GM12873 (cell line): ENCODE measurements around the gene SGIP1.
A peak's percentile ranks its signal among the peaks of the same experiment; 100 is the strongest.

Experiments used
- TF ChIP-seq, protein P1 (sequence below): IDR thresholded peaks from 2 replicates; pipeline ENCODE4 v1.5.1; 2012; ENCODE audit warnings: low read depth, mild to moderate bottlenecking, moderate library complexity, low read length, control low read depth; ENCODE audit not compliant: insufficient read depth; ENCODE audit errors: missing control alignments

SGIP1 gene

GRCh38 chr1:66495495-66495894, 38.5 kb upstream of the SGIP1 start:
- TF ChIP-seq, protein P1, sequence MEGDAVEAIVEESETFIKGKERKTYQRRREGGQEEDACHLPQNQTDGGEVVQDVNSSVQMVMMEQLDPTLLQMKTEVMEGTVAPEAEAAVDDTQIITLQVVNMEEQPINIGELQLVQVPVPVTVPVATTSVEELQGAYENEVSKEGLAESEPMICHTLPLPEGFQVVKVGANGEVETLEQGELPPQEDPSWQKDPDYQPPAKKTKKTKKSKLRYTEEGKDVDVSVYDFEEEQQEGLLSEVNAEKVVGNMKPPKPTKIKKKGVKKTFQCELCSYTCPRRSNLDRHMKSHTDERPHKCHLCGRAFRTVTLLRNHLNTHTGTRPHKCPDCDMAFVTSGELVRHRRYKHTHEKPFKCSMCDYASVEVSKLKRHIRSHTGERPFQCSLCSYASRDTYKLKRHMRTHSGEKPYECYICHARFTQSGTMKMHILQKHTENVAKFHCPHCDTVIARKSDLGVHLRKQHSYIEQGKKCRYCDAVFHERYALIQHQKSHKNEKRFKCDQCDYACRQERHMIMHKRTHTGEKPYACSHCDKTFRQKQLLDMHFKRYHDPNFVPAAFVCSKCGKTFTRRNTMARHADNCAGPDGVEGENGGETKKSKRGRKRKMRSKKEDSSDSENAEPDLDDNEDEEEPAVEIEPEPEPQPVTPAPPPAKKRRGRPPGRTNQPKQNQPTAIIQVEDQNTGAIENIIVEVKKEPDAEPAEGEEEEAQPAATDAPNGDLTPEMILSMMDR: no peak

DNA sequence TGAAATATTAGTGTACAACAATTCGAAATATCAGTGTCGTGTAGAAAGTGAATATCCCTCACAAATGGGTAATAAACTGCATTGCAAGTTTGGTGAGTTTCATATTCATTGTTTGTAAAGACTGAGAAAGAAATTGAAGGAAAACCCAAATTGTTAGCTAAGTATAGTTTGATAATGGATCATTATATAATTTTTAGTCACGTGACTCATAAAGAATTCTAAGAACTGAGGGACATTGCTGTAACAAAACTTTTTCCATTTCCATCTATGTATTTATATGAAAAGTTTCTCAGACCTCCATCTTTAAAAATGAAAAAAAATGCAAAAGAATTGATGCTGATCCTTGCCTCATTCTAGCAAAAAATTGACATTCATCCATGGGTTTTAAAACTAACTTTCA, 36.0 kb upstream of the SGIP1 start:
- TF ChIP-seq, protein P1: no peak

- TF ChIP-seq, protein P1: no peak
These were observed 33.7 kb upstream of the SGIP1 start for GRCh38 chr1:66500301-66500700.

- TF ChIP-seq, protein P1: no peak
These were observed 31.9 kb upstream of the SGIP1 start for GRCh38 chr1:66502086-66502485.

GRCh38 chr1:66503841-66504470, 30.0 kb upstream of the SGIP1 start:
- TF ChIP-seq, protein P1: peak; percentile 76

DNA sequence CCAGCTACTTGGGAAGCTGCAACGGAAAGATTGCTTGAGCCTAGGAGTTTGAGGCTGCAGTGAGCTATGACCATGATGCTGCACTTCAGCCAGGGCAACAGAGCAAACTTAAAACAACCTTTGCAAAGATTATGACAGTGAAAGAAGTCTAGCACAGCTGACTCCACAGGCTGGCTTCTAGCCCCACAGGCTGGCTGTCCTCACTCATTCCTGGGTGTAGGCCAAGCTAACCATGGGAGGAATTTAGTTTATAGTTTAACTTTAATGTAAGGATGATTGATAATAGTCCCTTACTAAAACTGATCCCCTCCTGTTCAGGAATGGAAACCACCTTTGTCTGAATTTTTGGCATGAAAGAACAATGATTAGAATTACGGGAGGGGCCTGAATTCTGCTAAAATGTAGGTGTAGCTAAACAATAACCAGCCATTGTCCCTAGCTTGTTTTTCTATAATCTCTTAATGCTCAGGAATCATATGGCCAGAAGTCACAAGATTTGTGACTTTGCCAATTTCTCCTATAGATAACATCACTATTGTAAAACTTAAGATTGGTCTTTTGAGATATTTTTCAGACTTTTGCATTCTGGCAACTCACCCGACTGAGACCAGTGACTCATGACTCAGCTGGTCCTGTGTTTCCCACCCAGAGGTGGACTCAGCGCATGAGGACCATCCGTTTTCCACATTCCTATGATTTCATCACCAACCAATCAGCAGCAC, 28.1 kb upstream of the SGIP1 start:
- TF ChIP-seq, protein P1: no peak

DNA sequence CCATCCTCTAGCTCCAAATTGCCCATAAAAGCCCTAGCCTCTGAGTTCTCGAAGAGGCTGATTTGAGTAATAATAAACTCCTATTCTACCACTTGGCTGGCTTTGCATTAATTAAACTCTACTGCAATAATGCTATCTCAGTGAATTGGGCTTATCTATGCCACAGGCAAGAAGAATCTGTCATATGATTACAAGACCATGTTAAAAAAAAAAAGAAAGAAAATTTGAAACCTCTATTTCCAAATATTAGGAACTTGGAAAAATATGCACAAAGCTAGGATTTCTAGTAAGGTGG, 27.6 kb upstream of the SGIP1 start:
- TF ChIP-seq, protein P1: no peak
